ENCODE data around the gene SREBF2. TPM values are rescaled to one million over a fixed set of nuclear protein-coding genes. Genes with fewer than 3 reads are reported as not detected.
A peak's percentile ranks its signal among the peaks of the same experiment; 100 is the strongest.

Gene SREBF2
- total RNA-seq, 2 experiments from 2014 or later, result 167 to 312 TPM

DNA sequence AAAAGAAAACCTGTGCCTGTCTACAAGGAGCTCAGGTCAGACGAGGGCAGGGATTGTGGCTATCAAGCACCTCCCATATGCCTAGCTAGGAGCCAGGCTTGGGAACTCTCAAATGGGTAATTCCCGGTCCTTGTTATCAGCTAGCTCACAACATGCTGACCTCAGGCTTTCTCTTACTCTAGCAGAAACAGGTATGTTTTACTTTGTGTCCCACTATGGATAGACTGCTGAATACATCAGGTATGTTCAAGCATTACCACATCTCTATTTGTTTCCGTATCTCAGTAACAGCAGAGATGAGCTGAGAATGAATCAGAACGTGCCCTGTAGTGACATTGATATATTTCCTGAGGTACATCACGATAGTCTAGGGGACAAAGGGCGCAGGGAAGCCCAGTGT lies 52.6 kb downstream of the SREBF2 start:
- Histone ChIP-seq H3K36me3 (ENCODE audit: insufficient read depth, low read length) (peaks cover 100% of the 10 kb centered on the region), H3K4me2 (ENCODE audit: low read length) (no peak overlapping the region), H3K79me2 (ENCODE audit: insufficient read depth, low read depth, low read length) (no peaks in the 10 kb centered on the region; the same call in 1 of the 2 replicates), H2AFZ (ENCODE audit: low read length) (no peak overlapping the region), H3K9me2 (ENCODE audit: insufficient read depth, low read length) (no peaks in the 10 kb centered on the region), H3K4me1 (ENCODE audit: insufficient read depth, low read length, poor library complexity, severe bottlenecking) (peaks cover 27% of the 10 kb centered on the region), H3K27ac (ENCODE audit: low read depth, low read length, poor library complexity, severe bottlenecking) (no peak overlapping the region), H4K20me1 (ENCODE audit: insufficient read depth, low read length) (no peaks in the 10 kb centered on the region), H3K9me3 (ENCODE audit: low read length) (no peaks in the 10 kb centered on the region), H3K4me3 (ENCODE audit: low read depth, low read length, poor library complexity, severe bottlenecking) (no peak overlapping the region)
- DNase-seq (ENCODE audit: low spot score), result no peak
- BruUV-seq (replicated peaks), result no TSS peak
- intact Hi-C loops (cut with micrococcal nuclease; ENCODE audit: unreplicated experiment), result no loop called here
- no peak for TF ChIP-seq CTCF (conservative IDR thresholded peaks at IDR 0.05; ENCODE audit: low read length)
- TF ChIP-seq EZH2phosphoT487 (IDR thresholded peaks at IDR 0.05; ENCODE audit: borderline replicate concordance, low read depth, low read length), result no peak
- ChIA-PET CTCF (ENCODE audit: unreplicated experiment) (interaction anchor here (0.5 kb wide), 1 partner anchor 138 kb away, joined by 4 read pairs; no protein-coding TSS in a partner anchor), POLR2A (interaction anchor here (0.6 kb wide), 1 partner anchor 30 kb away, joined by 3 read pairs; no protein-coding TSS in a partner anchor)

- Histone ChIP-seq H4K20me1 (ENCODE audit: insufficient read depth, low read length) (no peaks in the 10 kb centered on the region), H3K36me3 (ENCODE audit: insufficient read depth, low read length) (peaks cover 98% of the 10 kb centered on the region), H3K9me3 (ENCODE audit: low read length) (no peaks in the 10 kb centered on the region), H3K79me2 (ENCODE audit: insufficient read depth, low read depth, low read length) (no peaks in the 10 kb centered on the region; the same call in 1 of the 2 replicates), H3K4me1 (ENCODE audit: insufficient read depth, low read length, poor library complexity, severe bottlenecking) (peaks cover 17% of the 10 kb centered on the region), H3K9me2 (ENCODE audit: insufficient read depth, low read length) (no peaks in the 10 kb centered on the region), H3K27ac (ENCODE audit: low read depth, low read length, poor library complexity, severe bottlenecking) (peak overlapping the region; percentile 5), H2AFZ (ENCODE audit: low read length) (no peak overlapping the region), H3K4me3 (ENCODE audit: low read depth, low read length, poor library complexity, severe bottlenecking) (no peak overlapping the region), H3K4me2 (ENCODE audit: low read length) (peak overlapping the region; percentile 20)
- BruUV-seq (replicated peaks), result no TSS peak
- intact Hi-C loops (cut with micrococcal nuclease; ENCODE audit: unreplicated experiment), result no loop called here
- ChIA-PET CTCF (ENCODE audit: unreplicated experiment) (interaction anchor here (0.6 kb wide), 1 partner anchor 27 kb away, joined by 3 read pairs; no protein-coding TSS in a partner anchor), POLR2A (interaction anchor here (0.6 to 1.0 kb wide), 2 partner anchors 16 to 175 kb away, joined by 5 to 9 read pairs; no protein-coding TSS in a partner anchor)
- no peak for TF ChIP-seq CTCF (conservative IDR thresholded peaks at IDR 0.05; ENCODE audit: low read length)
- no peak for TF ChIP-seq EZH2phosphoT487 (IDR thresholded peaks at IDR 0.05; ENCODE audit: borderline replicate concordance, low read depth, low read length)
- DNase-seq (ENCODE audit: low spot score), result no peak
Measured at GRCh38 chr22:41888627-41889200, 55.8 kb downstream of the SREBF2 start.

GRCh38 chr22:41891407-41891806 lies 58.5 kb downstream of the SREBF2 start:
- Histone ChIP-seq H3K4me1 (ENCODE audit: insufficient read depth, low read length, poor library complexity, severe bottlenecking) (peaks cover 13% of the 10 kb centered on the region), H3K36me3 (ENCODE audit: insufficient read depth, low read length) (peaks cover 97% of the 10 kb centered on the region), H4K20me1 (ENCODE audit: insufficient read depth, low read length) (no peaks in the 10 kb centered on the region), H3K9me2 (ENCODE audit: insufficient read depth, low read length) (no peaks in the 10 kb centered on the region), H3K4me2 (ENCODE audit: low read length) (no peak overlapping the region), H3K4me3 (ENCODE audit: low read depth, low read length, poor library complexity, severe bottlenecking) (no peak overlapping the region), H2AFZ (ENCODE audit: low read length) (no peak overlapping the region), H3K27ac (ENCODE audit: low read depth, low read length, poor library complexity, severe bottlenecking) (no peak overlapping the region), H3K79me2 (ENCODE audit: insufficient read depth, low read depth, low read length) (no peaks in the 10 kb centered on the region; the same call in 1 of the 2 replicates), H3K9me3 (ENCODE audit: low read length) (no peaks in the 10 kb centered on the region)
- CTCF ChIA-PET (ENCODE audit: unreplicated experiment), result no interaction called here
- TF ChIP-seq EZH2phosphoT487 (IDR thresholded peaks at IDR 0.05; ENCODE audit: borderline replicate concordance, low read depth, low read length) (no peak), CTCF (conservative IDR thresholded peaks at IDR 0.05; ENCODE audit: low read length) (no peak)
- POLR2A ChIA-PET, result no interaction called here
- DNase-seq (ENCODE audit: low spot score), result no peak
- no TSS peak for BruUV-seq (replicated peaks)
- intact Hi-C loops (cut with micrococcal nuclease; ENCODE audit: unreplicated experiment), result no loop called here
